Uterus (tissue), 4 donors: ENCODE data around the gene USP12. TPM values are rescaled to one million over a fixed set of nuclear protein-coding genes. Genes with fewer than 3 reads are reported as not detected.

Experiments used
- DNase-seq, 2 donors: peaks; one replicate each; pipeline ENCODE4 v3.0.0-alpha.2; 2019 to 2020
- H3K27ac ChIP-seq, 2 donors: fragments of 200-600 bp; sonication (generic); 1 replicate in 1 of 2; 2 replicates in 1 of 2; pipeline ENCODE4 v1.5.1; 2016 to 2018
- H3K27me3 ChIP-seq, 2 donors: fragments of 200-600 bp; sonication (generic); one replicate each; pipeline ENCODE4 v1.5.1; 2018 to 2019; ENCODE audit warnings: control low read depth in 1 of 2
- H3K36me3 ChIP-seq, 2 donors: fragments of 200-600 bp; sonication (generic); one replicate each; pipeline ENCODE4 v1.5.1; 2019; ENCODE audit warnings: control low read depth in 1 of 2
- H3K4me1 ChIP-seq, 2 donors: fragments of 200-600 bp; sonication (generic); one replicate each; pipeline ENCODE4 v1.5.1; 2018 to 2019; ENCODE audit warnings: control low read depth in 1 of 2
- H3K4me3 ChIP-seq, 2 donors: fragments of 200-600 bp; sonication (generic); 1 replicate in 1 of 2; 2 replicates in 1 of 2; pipeline ENCODE4 v1.5.1; 2018 to 2019; ENCODE audit warnings: mild to moderate bottlenecking in 1 of 2
- H3K9me3 ChIP-seq, 2 donors: fragments of 200-600 bp; sonication (generic); one replicate each; pipeline ENCODE4 v1.5.1; 2019; ENCODE audit warnings: control low read depth in 1 of 2
- POLR2A ChIP-seq, 2 donors: fragments of 450-650 bp; IDR thresholded peaks; one replicate each; pipeline ENCODE4 v1.6.1; 2016; ENCODE audit warnings: antibody characterized with exemption in 2 of 2, mild to moderate bottlenecking in 1 of 2, moderate library complexity in 1 of 2
- intact Hi-C: fragments of 100-400 bp; cut with DNase I; formaldehyde crosslinking; loops from one replicate; pipeline ENCODE4 v1.15.1; 2023; ENCODE audit warnings: low total_unique reads
- total RNA-seq, 4 donors: library from RNA; depleted of rRNA in 3 of 4; stranded (reverse); fragments of >200 nt in 3 of 4; gene quantifications; one replicate each; pipeline versions ENCODE4 v1.1.0 to v1.2.4, GENCODE V29; 2014 to 2023
- TF ChIP-seq, protein P1 (sequence below), 4 experiments: fragments of 200-600 bp in 2 of 4; fragments of 450-650 bp in 2 of 4; sonication (generic) in 2 of 4; IDR thresholded peaks; one replicate each; pipeline ENCODE4 v1.5.1; 2016 to 2019; ENCODE audit warnings: antibody characterized with exemption in 4 of 4, mild to moderate bottlenecking in 2 of 4, moderate library complexity in 1 of 4
- donor health status: DM: yes; HTN: yes; CAD: no.

Gene USP12
- total RNA-seq, 4 donors from 2014 or later = 12.1 to 32.8 (median 20.5) TPM

DNA sequence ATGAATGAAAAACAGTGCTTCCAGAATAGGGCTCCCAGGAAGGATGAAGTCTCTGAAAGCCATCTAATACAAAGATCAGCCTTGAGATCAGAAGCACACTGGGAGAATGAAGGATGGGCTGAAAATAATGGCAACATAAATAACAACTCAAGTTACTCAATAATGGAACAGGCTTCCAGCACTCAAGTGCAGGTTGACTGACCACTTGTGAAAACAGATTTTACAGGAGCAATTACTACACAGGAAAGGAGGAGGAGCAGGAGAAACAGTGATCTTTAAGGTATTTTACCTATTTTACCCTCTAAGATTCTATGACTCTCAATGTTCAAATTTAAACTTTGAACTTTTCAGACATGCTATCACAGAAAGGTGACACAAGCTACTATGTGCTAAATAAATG is 106.0 kb downstream of the USP12 start:
- H3K36me3 ChIP-seq = no peaks in the 10 kb centered on the region
- H3K9me3 ChIP-seq = peaks cover 0 to 6% of the 10 kb centered on the region in 2 donors
- intact Hi-C loops = no loop called here
- no peaks in the 10 kb centered on the region for H3K4me1 ChIP-seq
- no peak for TF ChIP-seq POLR2A (IDR thresholded peaks at IDR 0.05)
- TF ChIP-seq, protein P1, sequence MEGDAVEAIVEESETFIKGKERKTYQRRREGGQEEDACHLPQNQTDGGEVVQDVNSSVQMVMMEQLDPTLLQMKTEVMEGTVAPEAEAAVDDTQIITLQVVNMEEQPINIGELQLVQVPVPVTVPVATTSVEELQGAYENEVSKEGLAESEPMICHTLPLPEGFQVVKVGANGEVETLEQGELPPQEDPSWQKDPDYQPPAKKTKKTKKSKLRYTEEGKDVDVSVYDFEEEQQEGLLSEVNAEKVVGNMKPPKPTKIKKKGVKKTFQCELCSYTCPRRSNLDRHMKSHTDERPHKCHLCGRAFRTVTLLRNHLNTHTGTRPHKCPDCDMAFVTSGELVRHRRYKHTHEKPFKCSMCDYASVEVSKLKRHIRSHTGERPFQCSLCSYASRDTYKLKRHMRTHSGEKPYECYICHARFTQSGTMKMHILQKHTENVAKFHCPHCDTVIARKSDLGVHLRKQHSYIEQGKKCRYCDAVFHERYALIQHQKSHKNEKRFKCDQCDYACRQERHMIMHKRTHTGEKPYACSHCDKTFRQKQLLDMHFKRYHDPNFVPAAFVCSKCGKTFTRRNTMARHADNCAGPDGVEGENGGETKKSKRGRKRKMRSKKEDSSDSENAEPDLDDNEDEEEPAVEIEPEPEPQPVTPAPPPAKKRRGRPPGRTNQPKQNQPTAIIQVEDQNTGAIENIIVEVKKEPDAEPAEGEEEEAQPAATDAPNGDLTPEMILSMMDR (IDR thresholded peaks at IDR 0.05) = no peak
- no peak overlapping the region for H3K27ac ChIP-seq
- no peaks in the 10 kb centered on the region for H3K27me3 ChIP-seq
- DNase-seq = no peak
- no peak overlapping the region for H3K4me3 ChIP-seq

DNA sequence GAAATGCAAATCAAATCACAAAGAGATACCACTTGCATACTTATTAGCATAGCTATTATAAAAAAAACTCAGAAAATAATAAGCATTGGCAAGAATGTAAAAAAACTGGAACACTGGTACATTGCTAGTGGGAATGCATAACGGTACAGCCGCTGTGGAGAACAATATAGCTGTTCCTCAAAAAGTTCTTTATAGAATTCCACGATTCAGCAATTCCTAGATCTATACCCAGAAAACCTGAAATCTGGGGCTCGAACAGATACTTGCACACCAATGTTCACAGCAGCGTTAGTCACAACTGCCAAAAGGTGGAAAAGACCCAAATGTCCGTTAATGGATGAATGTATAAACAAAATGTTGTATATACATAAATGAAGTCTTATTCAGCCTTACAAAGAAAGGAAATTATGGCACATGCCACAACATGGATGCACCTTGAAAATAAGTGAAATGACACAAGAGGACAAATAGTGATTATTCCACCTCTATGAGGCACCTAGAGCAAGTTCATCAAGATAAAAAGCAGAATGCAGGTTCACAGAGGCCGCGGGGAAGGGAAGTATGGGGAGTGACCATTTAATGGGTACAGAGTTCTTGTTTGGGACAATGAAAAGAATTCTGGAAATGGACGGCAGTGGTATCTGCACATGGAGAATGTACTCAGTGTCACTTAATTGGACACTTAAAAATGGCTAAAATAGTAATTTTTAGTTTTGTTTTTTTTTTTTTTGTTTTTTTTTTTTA is 107.2 kb downstream of the USP12 start:
- Histone ChIP-seq H3K27ac (no peak overlapping the region), H3K36me3 (no peaks in the 10 kb centered on the region), H3K27me3 (no peaks in the 10 kb centered on the region), H3K4me3 (no peak overlapping the region), H3K9me3 (peaks cover 0 to 6% of the 10 kb centered on the region in 2 donors), H3K4me1 (no peaks in the 10 kb centered on the region)
- no peak for DNase-seq
- intact Hi-C loops = no loop called here
- no peak for TF ChIP-seq POLR2A (IDR thresholded peaks at IDR 0.05)
- TF ChIP-seq, protein P1 (IDR thresholded peaks at IDR 0.05) = no peak

DNA sequence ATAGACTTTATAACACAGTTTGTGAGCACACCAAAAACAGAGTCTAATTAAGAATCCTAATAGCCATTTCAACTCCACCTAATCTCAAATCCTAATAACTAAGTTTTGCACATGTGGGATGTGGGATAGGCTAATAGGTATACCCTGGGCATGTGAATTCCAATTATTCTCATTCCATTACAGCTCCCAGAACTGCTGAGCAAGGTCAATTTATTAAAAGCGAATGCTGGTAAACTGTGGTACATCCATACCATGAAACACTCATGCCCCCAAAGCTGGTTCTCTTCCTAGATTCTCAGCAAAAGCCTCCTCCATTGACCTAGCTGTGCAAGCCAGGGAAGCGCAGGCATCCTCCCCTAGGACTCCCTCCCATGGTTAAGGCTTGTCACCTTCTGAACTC is 113.8 kb downstream of the USP12 start:
- DNase-seq = no peak
- Histone ChIP-seq H3K4me3 (no peak overlapping the region), H3K27ac (no peak overlapping the region), H3K27me3 (no peaks in the 10 kb centered on the region), H3K9me3 (peaks cover 0 to 2% of the 10 kb centered on the region in 2 donors), H3K36me3 (no peaks in the 10 kb centered on the region), H3K4me1 (no peaks in the 10 kb centered on the region)
- intact Hi-C loops = no loop called here
- TF ChIP-seq POLR2A (IDR thresholded peaks at IDR 0.05) = no peak

DNA sequence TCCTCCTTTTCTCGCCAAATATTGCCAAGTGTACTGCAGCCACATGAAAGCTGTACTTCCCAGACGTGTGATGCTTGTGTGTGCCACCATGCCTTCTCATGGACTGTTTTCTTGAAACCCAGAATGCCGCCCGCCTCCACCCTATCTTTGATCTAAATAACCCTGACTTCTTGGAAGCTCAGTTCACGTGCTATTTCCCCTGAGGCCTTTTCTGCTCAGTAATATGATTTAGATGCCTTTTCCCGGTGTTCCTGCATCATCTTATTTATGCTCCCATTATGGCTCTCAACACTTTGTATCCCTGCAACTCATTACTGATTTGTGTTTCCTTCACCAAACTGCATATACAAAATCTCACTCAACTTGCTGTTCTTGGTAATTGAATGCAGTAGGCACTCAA is 116.1 kb downstream of the USP12 start:
- intact Hi-C loops = no loop called here
- no peak for TF ChIP-seq POLR2A (IDR thresholded peaks at IDR 0.05)
- TF ChIP-seq, protein P1 (IDR thresholded peaks at IDR 0.05) = no peak
- Histone ChIP-seq H3K9me3 (no peaks in the 10 kb centered on the region), H3K36me3 (no peaks in the 10 kb centered on the region), H3K4me1 (no peaks in the 10 kb centered on the region), H3K27me3 (no peaks in the 10 kb centered on the region), H3K27ac (no peak overlapping the region), H3K4me3 (no peak overlapping the region)
- no peak for DNase-seq

DNA sequence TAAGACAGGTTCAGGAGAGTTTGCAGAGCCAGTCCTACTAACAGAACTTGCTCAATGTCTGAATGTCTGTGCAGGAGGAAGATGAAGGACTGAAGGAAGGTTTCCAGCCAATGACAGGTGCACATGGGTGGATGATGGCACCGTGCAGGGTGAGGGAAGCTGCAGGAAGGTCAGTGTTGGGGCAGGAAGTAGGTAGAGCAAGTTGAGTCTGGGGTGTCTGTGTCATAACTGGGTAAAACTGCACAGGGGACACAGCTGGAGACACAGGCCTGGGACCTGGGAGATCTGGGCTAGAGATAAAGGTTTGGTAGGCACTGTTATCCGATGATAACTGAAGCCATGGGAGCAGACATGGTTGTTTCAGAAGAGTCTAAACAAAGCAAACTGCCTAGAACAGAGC is 116.9 kb downstream of the USP12 start:
- Histone ChIP-seq H3K36me3 (no peaks in the 10 kb centered on the region), H3K9me3 (no peaks in the 10 kb centered on the region), H3K4me1 (no peaks in the 10 kb centered on the region), H3K4me3 (no peak overlapping the region), H3K27me3 (no peaks in the 10 kb centered on the region), H3K27ac (no peak overlapping the region)
- intact Hi-C loops = no loop called here
- TF ChIP-seq POLR2A (IDR thresholded peaks at IDR 0.05) = no peak
- TF ChIP-seq, protein P1 (IDR thresholded peaks at IDR 0.05) = no peak
- no peak for DNase-seq
